B cell (primary cell): Measurements from ENCODE around the gene FUS. TPM values are rescaled to one million over a fixed set of nuclear protein-coding genes. Genes with fewer than 3 reads are reported as not detected.

Experiments
- ATAC-seq: fragments of 200-7000 bp; cut with Tn5 transposase; one replicate; pipeline ENCODE4 v1.10.0; 2021; ENCODE audit warnings: low read depth, mild to moderate bottlenecking, moderate number of reproducible peaks, moderate library complexity
- CTCF ChIA-PET: fragments of 350-600 bp; sonication (Branson Sonifier 250); formaldehyde crosslinking; loops from one replicate; lab custom pipeline; 2021; ENCODE audit warnings: antibody characterized with exemption, inconsistent platforms; lab: Charles Lee
- POLR2A ChIA-PET: fragments of 350-600 bp; sonication (Branson Sonifier 250); formaldehyde crosslinking; loops from one replicate; lab custom pipeline; 2021; ENCODE audit warnings: antibody characterized with exemption; lab: Charles Lee
- DNase-seq: peaks from one replicate; pipeline ENCODE4 v3.0.0; 2013
- H2AFZ ChIP-seq: 2 replicates; pipeline ENCODE4 v1.6.1; 2012; ENCODE audit warnings: mild to moderate bottlenecking, low read depth, low read length; ENCODE audit not compliant: insufficient read depth, poor library complexity, severe bottlenecking
- H3K27ac ChIP-seq, 2 donors: 1 replicate in 1 of 2; 2 replicates in 1 of 2; pipeline ENCODE4 v1.5.1; 2012 to 2013; ENCODE audit warnings: low read length in 2 of 2, mild to moderate bottlenecking in 2 of 2, moderate library complexity in 1 of 2
- H3K27me3 ChIP-seq, 4 experiments: fragments of 200-600 bp in 1 of 4; sonication (generic) in 1 of 4; replicated peaks in 1 of 4; 1 replicate in 2 of 4; 2 replicates in 2 of 4; pipeline versions ENCODE4 v1.6.1 to v1.7.0; 2013 to 2016; ENCODE audit warnings: low read length in 3 of 4, mild to moderate bottlenecking in 2 of 4, mixed read lengths in 1 of 4, moderate library complexity in 1 of 4; ENCODE audit not compliant: insufficient read depth in 4 of 4, control insufficient read depth in 3 of 4; ENCODE audit errors: control extremely low read depth in 1 of 4
- H3K36me3 ChIP-seq, 2 experiments: replicated peaks in 1 of 2; 1 replicate in 1 of 2; 2 replicates in 1 of 2; pipeline versions ENCODE4 v1.6.1 to v1.7.1; 2013; ENCODE audit warnings: low read length in 1 of 2; ENCODE audit not compliant: insufficient read depth in 2 of 2, control insufficient read depth in 1 of 2; ENCODE audit errors: control extremely low read depth in 1 of 2, extremely low read depth in 1 of 2
- H3K4me1 ChIP-seq, 2 donors: fragments of 200-600 bp in 1 of 2; sonication (generic) in 1 of 2; 1 replicate in 1 of 2; 2 replicates in 1 of 2; pipeline versions ENCODE4 v1.5.1 to v1.6.1; 2013 to 2017; ENCODE audit warnings: low read length in 2 of 2; ENCODE audit not compliant: control insufficient read depth in 2 of 2, insufficient read depth in 2 of 2
- H3K4me2 ChIP-seq: replicated peaks from 2 replicates; pipeline ENCODE3; 2012; ENCODE audit warnings: mild to moderate bottlenecking, low read depth, low read length; ENCODE audit not compliant: poor library complexity, severe bottlenecking
- H3K4me3 ChIP-seq, 5 experiments: fragments of 200-600 bp in 1 of 5; sonication (generic) in 1 of 5; 1 replicate in 3 of 5; 2 replicates in 2 of 5; pipeline versions ENCODE4 v1.5.1 to v1.7.0; 2011 to 2016; ENCODE audit warnings: low read length in 4 of 5, mild to moderate bottlenecking in 4 of 5, low read depth in 2 of 5, control low read depth in 1 of 5, moderate library complexity in 1 of 5; ENCODE audit not compliant: insufficient read depth in 1 of 5; ENCODE audit errors: control extremely low read depth in 1 of 5, extremely low read depth in 1 of 5
- H3K79me2 ChIP-seq: fragments of 200-600 bp; sonication (generic); one replicate; pipeline ENCODE4 v1.6.0; 2016; ENCODE audit warnings: low read length; ENCODE audit not compliant: control insufficient read depth, insufficient read depth
- H3K9ac ChIP-seq: fragments of 200-600 bp; sonication (generic); 2 replicates; pipeline ENCODE4 v1.6.1; 2017; ENCODE audit warnings: mild to moderate bottlenecking, low read length, moderate library complexity
- H3K9me3 ChIP-seq, 3 donors: one replicate each; pipeline versions ENCODE4 v1.6.1 to v1.7.1; 2013; ENCODE audit warnings: low read length in 2 of 3; ENCODE audit not compliant: control insufficient read depth in 2 of 3, insufficient read depth in 1 of 3; ENCODE audit errors: control extremely low read depth in 1 of 3
- H4K20me1 ChIP-seq: 2 replicates; pipeline ENCODE4 v1.6.0; 2012; ENCODE audit warnings: mild to moderate bottlenecking, low read length; ENCODE audit not compliant: insufficient read depth, control insufficient read depth, poor library complexity, severe bottlenecking
- H3K27ac Mint-ChIP-seq: one replicate; pipeline ENCODE4 v1.8.0; 2021; ENCODE audit warnings: mixed read lengths
- H3K27me3 Mint-ChIP-seq: one replicate; pipeline ENCODE4 v1.8.0; 2021; ENCODE audit warnings: mixed read lengths
- H3K4me1 Mint-ChIP-seq: one replicate; pipeline ENCODE4 v1.8.0; 2021; ENCODE audit warnings: mixed read lengths
- H3K4me3 Mint-ChIP-seq: one replicate; pipeline ENCODE4 v1.8.0; 2021; ENCODE audit warnings: mixed read lengths
- H3K9me3 Mint-ChIP-seq: one replicate; pipeline ENCODE4 v1.8.0; 2022; ENCODE audit warnings: mixed read lengths; ENCODE audit not compliant: insufficient read depth
- EZH2 ChIP-seq: IDR thresholded peaks from 2 replicates; pipeline ENCODE4 v1.6.1; 2012; ENCODE audit warnings: borderline replicate concordance, low read depth, mild to moderate bottlenecking, moderate library complexity, low read length; ENCODE audit not compliant: insufficient read depth, poor library complexity, severe bottlenecking
- WGBS: methylation state at CpG from one replicate; pipeline ENCODE4 v1.1.5; 2013; ENCODE audit warnings: missing lambda C conversion rate; ENCODE audit not compliant: insufficient coverage; 5-methylcytosine and 5-hydroxymethylcytosine counted together
- intact Hi-C: fragments of 100-400 bp; cut with micrococcal nuclease; formaldehyde crosslinking; loops from one replicate; pipeline ENCODE4 v1.10.0; 2022
- polyA plus RNA-seq: library from polyadenylated mRNA; depleted of rRNA; stranded (reverse); fragments of >200 nt; gene quantifications from 2 replicates; pipeline ENCODE4 v1.2.3, GENCODE V29; 2012
- total RNA-seq, 2 donors: library from RNA; stranded (reverse); fragments of 120-200 nt in 1 of 2; gene quantifications; 1 replicate in 1 of 2; 2 replicates in 1 of 2; pipeline versions ENCODE4 v1.2.3 to v1.2.4, GENCODE V29; 2013 to 2022
- TF ChIP-seq, protein P1 (sequence below): fragments of 200-600 bp; IDR thresholded peaks from one replicate; pipeline ENCODE4 v1.8.0; 2022; ENCODE audit warnings: antibody characterized with exemption, mild to moderate bottlenecking

FUS gene
- total and polyA plus RNA-seq, 2 donors (not counting 1 experiment from before 2014, with no cell fraction given), result 181 to 597 TPM

GRCh38 chr16:31130336-31130891 is 49.5 kb upstream of the FUS start:
- H3K4me3 Mint-ChIP-seq, result no peak overlapping the region
- no peak overlapping the region for H3K9ac ChIP-seq

GRCh38 chr16:31130899-31131298 is 49.0 kb upstream of the FUS start:
- WGBS, result 95% methylated on average over 3 of the region's 6 CpGs
- Histone ChIP-seq H3K9me3 (no peaks in the 10 kb centered on the region), H3K79me2 (peaks cover 8% of the 10 kb centered on the region), H3K27me3 (no peaks in the 10 kb centered on the region), H2AFZ (no peak overlapping the region), H3K4me1 (no peaks in the 10 kb centered on the region), H3K27ac (no peak overlapping the region), H3K4me3 (no peak overlapping the region), H3K9ac (no peak overlapping the region), H3K36me3 (peaks cover 0 to 52% of the 10 kb centered on the region in 2 experiments), H3K4me2 (no peak overlapping the region), H4K20me1 (no peaks in the 10 kb centered on the region)
- CTCF ChIA-PET, result interaction anchor here (1.0 to 1.2 kb wide), 2 partner anchors 16 to 32 kb away, joined by 3 read pairs; no protein-coding TSS in a partner anchor
- TF ChIP-seq EZH2, result no peak
- TF ChIP-seq, protein P1, sequence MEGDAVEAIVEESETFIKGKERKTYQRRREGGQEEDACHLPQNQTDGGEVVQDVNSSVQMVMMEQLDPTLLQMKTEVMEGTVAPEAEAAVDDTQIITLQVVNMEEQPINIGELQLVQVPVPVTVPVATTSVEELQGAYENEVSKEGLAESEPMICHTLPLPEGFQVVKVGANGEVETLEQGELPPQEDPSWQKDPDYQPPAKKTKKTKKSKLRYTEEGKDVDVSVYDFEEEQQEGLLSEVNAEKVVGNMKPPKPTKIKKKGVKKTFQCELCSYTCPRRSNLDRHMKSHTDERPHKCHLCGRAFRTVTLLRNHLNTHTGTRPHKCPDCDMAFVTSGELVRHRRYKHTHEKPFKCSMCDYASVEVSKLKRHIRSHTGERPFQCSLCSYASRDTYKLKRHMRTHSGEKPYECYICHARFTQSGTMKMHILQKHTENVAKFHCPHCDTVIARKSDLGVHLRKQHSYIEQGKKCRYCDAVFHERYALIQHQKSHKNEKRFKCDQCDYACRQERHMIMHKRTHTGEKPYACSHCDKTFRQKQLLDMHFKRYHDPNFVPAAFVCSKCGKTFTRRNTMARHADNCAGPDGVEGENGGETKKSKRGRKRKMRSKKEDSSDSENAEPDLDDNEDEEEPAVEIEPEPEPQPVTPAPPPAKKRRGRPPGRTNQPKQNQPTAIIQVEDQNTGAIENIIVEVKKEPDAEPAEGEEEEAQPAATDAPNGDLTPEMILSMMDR, result no peak
- Mint-ChIP-seq H3K4me1 (no peaks in the 10 kb centered on the region), H3K27ac (no peak overlapping the region), H3K4me3 (no peak overlapping the region), H3K27me3 (no peaks in the 10 kb centered on the region), H3K9me3 (no peaks in the 10 kb centered on the region)
- POLR2A ChIA-PET, result interaction anchor here (0.6 kb wide), 1 partner anchor 15 kb away, joined by 3 read pairs; no protein-coding TSS in a partner anchor
- no peak for ATAC-seq
- intact Hi-C loops, result no loop called here
- no peak for DNase-seq

More at GRCh38 chr16:31130336-31130891, 49.5 kb upstream of the FUS start:
- Mint-ChIP-seq H3K4me1 (no peaks in the 10 kb centered on the region), H3K9me3 (no peaks in the 10 kb centered on the region), H3K27me3 (no peaks in the 10 kb centered on the region), H3K27ac (no peak overlapping the region)
- ChIA-PET CTCF (no interaction called here), POLR2A (interaction anchor here (0.6 kb wide), 1 partner anchor 15 kb away, joined by 3 read pairs; no protein-coding TSS in a partner anchor)
- intact Hi-C loops, result no loop called here
- Histone ChIP-seq H3K79me2 (peaks cover 8% of the 10 kb centered on the region), H3K36me3 (peaks cover 0 to 55% of the 10 kb centered on the region in 2 experiments), H4K20me1 (no peaks in the 10 kb centered on the region), H3K4me1 (no peaks in the 10 kb centered on the region), H3K4me2 (no peak overlapping the region), H3K27ac (no peak overlapping the region), H3K9me3 (no peaks in the 10 kb centered on the region), H3K27me3 (no peaks in the 10 kb centered on the region), H2AFZ (no peak overlapping the region), H3K4me3 (no peak overlapping the region)
- WGBS, result 77% methylated on average over 9 of the region's 10 CpGs
- DNase-seq (no peak), ATAC-seq (no peak)
- TF ChIP-seq, protein P1, result no peak
- TF ChIP-seq EZH2, result no peak
